HepG2 (cell line): ENCODE measurements around the gene MYLK2. TPM values are rescaled to one million over a fixed set of nuclear protein-coding genes. Genes with fewer than 3 reads are reported as not detected.

Experiments
- CCAR2 ChIP-seq: fragments of 200-400 bp; formaldehyde crosslinking; optimal IDR thresholded peaks from 2 replicates; pipeline ENCODE3; 2018; ENCODE audit warnings: low read depth, mild to moderate bottlenecking, low read length, moderate library complexity
- EEA1 ChIP-seq: sonication (generic); formaldehyde crosslinking; IDR thresholded peaks from 2 replicates; pipeline ENCODE4 v1.5.1; 2020; ENCODE audit warnings: mild to moderate bottlenecking, missing genetic modification reagents, borderline replicate concordance
- ERF ChIP-seq: IDR thresholded peaks from 2 replicates; pipeline ENCODE4 v1.6.1; 2018; ENCODE audit warnings: missing biosample characterization, missing genetic modification reagents
- HNF4A ChIP-seq: sonication (generic); formaldehyde crosslinking; IDR thresholded peaks from 2 replicates; pipeline ENCODE4 v1.4.0; 2020; ENCODE audit warnings: missing genetic modification reagents
- NCOR1 ChIP-seq: fragments of 200-600 bp; sonication (generic); IDR thresholded peaks from 2 replicates; pipeline ENCODE4 v1.7.0; 2017; ENCODE audit warnings: antibody characterized with exemption, low read length, borderline replicate concordance
- NRL ChIP-seq: sonication (generic); formaldehyde crosslinking; IDR thresholded peaks from 2 replicates; pipeline ENCODE4 v1.5.0; 2020; ENCODE audit warnings: missing genetic modification reagents, mild to moderate bottlenecking, moderate library complexity, borderline replicate concordance
- POLR2AphosphoS2 ChIP-seq: IDR thresholded peaks from 2 replicates; pipeline ENCODE4 v1.6.1; 2011; ENCODE audit warnings: low read depth, low read length, improper control_type of control experiment
- SMAD9 ChIP-seq: sonication (generic); formaldehyde crosslinking; IDR thresholded peaks from 2 replicates; pipeline ENCODE4 v1.5.1; 2020; ENCODE audit warnings: mild to moderate bottlenecking, missing genetic modification reagents
- ZFP37 ChIP-seq: sonication (generic); formaldehyde crosslinking; IDR thresholded peaks from 2 replicates; pipeline ENCODE4 v1.4.0; 2020; ENCODE audit warnings: missing genetic modification reagents, borderline replicate concordance
- ZNF30 ChIP-seq: sonication (generic); formaldehyde crosslinking; IDR thresholded peaks from 2 replicates; pipeline ENCODE4 v1.5.0; 2020; ENCODE audit warnings: mild to moderate bottlenecking, missing genetic modification reagents
- ZNF839 ChIP-seq: sonication (generic); formaldehyde crosslinking; IDR thresholded peaks from 2 replicates; pipeline ENCODE4 v1.4.0; 2020; ENCODE audit warnings: missing genetic modification reagents, mild to moderate bottlenecking, borderline replicate concordance
- polyA plus RNA-seq, 8 experiments: library from polyadenylated mRNA; depleted of rRNA in 3 of 8; stranded (reverse) in 7 of 8; unstranded in 1 of 8; fragments of >200 nt; fragmentation: Illumina TruSeq in 4 of 8; extraction: Trizol in 4 of 8; gene quantifications; 2 replicates each; pipeline versions ENCODE4 v1.2.1 to v1.2.3, GENCODE V29; 2011 to 2016; ENCODE audit warnings: low read depth in 4 of 8, missing spikeins in 1 of 8, mixed read lengths in 1 of 8; ENCODE audit not compliant: insufficient read depth in 1 of 8
- total RNA-seq, 5 experiments: library from RNA; depleted of rRNA; stranded (reverse); fragments of >200 nt; fragmentation: Illumina TruSeq; extraction: Trizol; gene quantifications; 2 replicates each; pipeline ENCODE4 v1.2.3, GENCODE V29; 2016; ENCODE audit warnings: low read depth in 1 of 5
- TF ChIP-seq, protein P1 (sequence below): sonication (generic); formaldehyde crosslinking; IDR thresholded peaks from 2 replicates; pipeline ENCODE4 v1.5.1; 2020; ENCODE audit warnings: mild to moderate bottlenecking, missing genetic modification reagents, moderate library complexity
- TF ChIP-seq, protein P2 (sequence below): sonication (generic); formaldehyde crosslinking; conservative IDR thresholded peaks from 2 replicates; pipeline ENCODE4 v1.4.0; 2020; ENCODE audit warnings: missing genetic modification reagents
- TF ChIP-seq, protein P3 (sequence below): IDR thresholded peaks from 2 replicates; pipeline ENCODE4 v1.6.1; 2012; ENCODE audit warnings: inconsistent platforms

MYLK2 gene
- total and polyA plus RNA-seq, 2 of the 13 experiments (the other 11 are each of a cell fraction or from before 2014, with no cell fraction given): 0.27 TPM; not detected in 1

DNA sequence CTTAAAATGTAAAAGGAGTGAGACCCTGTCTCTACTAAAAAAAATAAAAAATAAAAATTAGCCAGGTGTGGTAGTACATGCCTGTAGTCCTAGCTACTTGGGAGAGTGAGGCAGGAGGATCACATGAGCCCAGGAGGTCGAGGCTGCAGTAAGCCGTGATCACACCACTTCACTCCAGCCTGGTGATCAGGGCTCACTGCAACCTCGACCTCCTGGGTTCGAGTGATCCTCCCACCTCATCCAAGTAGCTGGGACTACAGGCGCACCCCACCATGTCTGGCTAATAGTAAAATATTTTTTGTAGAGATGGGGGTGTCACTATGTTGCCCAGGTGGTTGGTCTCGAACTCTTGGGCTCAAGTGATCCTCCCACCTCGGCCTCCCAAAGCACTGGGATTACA is 34.3 kb downstream of the MYLK2 start (continued):
- TF ChIP-seq, protein P1, sequence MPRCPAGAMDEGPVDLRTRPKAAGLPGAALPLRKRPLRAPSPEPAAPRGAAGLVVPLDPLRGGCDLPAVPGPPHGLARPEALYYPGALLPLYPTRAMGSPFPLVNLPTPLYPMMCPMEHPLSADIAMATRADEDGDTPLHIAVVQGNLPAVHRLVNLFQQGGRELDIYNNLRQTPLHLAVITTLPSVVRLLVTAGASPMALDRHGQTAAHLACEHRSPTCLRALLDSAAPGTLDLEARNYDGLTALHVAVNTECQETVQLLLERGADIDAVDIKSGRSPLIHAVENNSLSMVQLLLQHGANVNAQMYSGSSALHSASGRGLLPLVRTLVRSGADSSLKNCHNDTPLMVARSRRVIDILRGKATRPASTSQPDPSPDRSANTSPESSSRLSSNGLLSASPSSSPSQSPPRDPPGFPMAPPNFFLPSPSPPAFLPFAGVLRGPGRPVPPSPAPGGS (CRISPR knock-in tag): no peak
- TF ChIP-seq ZFP37 (CRISPR knock-in tag) (no peak), NCOR1 (no peak), EEA1 (CRISPR knock-in tag) (no peak), ZNF839 (no peak), HNF4A (no peak), ERF (CRISPR knock-in tag) (no peak), ZNF30 (no peak), POLR2AphosphoS2 (no peak), CCAR2 (no peak), SMAD9 (CRISPR knock-in tag) (no peak), NRL (CRISPR knock-in tag) (no peak)
- TF ChIP-seq, protein P2, sequence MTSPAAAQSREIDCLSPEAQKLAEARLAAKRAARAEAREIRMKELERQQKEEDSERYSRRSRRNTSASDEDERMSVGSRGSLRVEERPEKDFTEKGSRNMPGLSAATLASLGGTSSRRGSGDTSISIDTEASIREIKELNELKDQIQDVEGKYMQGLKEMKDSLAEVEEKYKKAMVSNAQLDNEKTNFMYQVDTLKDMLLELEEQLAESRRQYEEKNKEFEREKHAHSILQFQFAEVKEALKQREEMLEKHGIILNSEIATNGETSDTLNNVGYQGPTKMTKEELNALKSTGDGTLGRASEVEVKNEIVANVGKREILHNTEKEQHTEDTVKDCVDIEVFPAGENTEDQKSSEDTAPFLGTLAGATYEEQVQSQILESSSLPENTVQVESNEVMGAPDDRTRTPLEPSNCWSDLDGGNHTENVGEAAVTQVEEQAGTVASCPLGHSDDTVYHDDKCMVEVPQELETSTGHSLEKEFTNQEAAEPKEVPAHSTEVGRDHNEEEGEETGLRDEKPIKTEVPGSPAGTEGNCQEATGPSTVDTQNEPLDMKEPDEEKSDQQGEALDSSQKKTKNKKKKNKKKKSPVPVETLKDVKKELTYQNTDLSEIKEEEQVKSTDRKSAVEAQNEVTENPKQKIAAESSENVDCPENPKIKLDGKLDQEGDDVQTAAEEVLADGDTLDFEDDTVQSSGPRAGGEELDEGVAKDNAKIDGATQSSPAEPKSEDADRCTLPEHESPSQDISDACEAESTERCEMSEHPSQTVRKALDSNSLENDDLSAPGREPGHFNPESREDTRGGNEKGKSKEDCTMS (CRISPR knock-in tag): no peak
- TF ChIP-seq, protein P3, sequence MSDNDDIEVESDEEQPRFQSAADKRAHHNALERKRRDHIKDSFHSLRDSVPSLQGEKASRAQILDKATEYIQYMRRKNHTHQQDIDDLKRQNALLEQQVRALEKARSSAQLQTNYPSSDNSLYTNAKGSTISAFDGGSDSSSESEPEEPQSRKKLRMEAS: no peak
